ENCODE results near the gene PUS7.
"Not testable (repeated sequence)": the region's sequence is repeated elsewhere in the genome, so short reads cannot be mapped to it uniquely, and the experiment has no call there.

The PUS7 gene

GRCh38 chr7:105497016-105497415 lies 25.1 kb downstream of the PUS7 start:
- no peak for DNase-seq (ENCODE audit: low read depth in 2 of 2, low spot score in 1 of 2)

DNA sequence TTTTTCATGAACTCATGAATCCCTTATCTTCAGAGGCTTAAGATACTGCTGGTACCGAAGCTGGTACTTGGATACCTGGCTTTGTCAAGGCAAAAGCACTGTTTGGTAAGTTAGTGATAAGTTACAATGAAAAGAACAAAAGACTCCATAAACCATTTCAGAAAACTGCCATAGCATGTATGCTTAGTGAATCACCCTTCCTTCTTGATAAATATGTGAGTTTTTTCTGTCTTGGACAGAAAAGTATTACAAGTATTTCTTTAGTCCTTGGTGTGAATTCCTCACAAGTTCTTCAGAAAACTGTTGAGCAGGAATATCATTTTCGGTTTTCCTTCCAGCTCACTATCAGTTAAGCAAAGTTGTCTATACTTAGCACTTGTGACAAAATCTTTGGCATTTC lies 25.6 kb downstream of the PUS7 start:
- no peak for DNase-seq (ENCODE audit: low read depth in 2 of 2, low spot score in 1 of 2)

- DNase-seq (ENCODE audit: low read depth in 2 of 2, low spot score in 1 of 2), result no peak
Measured at GRCh38 chr7:105493923-105494315, 28.2 kb downstream of the PUS7 start.

DNA sequence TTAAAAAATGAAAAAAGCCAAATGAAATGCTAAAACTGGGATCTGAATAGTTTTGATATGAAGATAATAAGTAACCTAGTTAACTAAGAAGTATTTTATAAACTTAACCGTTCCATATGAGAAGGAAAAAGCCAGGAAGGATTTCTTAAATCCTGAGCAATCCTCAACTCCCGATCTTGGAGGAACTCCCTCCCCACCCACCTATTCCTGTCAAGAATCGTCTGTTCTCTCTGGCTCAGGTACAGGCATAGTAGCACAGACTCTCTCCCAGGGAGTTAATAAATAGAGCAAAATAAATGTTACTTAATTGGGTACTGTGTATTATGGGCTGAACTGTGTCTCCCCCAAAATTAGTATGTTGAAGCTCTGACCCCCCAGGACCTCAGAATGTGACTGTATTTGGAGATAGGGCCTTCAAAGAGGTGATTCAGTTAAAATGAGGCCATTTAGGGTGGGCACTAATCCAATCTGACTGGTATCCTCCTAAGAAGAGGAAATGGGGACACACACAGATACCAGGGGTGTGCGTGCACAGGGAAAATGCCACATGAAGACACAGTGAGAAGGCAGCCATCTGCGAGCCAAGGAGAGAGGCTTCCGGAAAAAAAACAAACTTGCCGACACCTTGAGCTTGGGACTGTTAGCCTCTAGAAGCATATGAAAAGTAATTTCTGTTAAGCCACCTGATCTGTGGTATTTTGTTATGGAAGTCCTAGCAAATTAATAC lies 28.7 kb downstream of the PUS7 start:
- DNase-seq (ENCODE audit: low read depth in 2 of 2, low spot score in 1 of 2), result no peak

DNA sequence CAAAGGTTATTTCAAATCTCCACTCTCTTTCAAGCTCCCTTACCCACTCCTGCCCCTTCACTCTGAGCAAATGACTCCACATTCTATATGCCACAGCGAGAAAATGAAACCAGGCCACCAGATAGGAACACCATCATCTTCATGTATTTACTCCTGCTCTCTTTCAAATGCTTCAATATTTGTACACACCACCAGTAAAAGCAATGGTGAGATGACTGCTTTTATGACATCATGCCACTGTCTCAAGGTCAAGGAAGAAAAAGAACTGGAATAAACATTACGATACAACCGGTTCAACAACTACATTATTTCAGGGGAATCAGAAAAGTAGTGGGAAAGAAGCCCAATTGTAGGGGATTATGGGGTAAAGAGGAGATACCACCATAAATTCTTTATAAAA lies 32.7 kb downstream of the PUS7 start:
- DNase-seq (ENCODE audit: low read depth in 2 of 2, low spot score in 1 of 2), result no peak

- DNase-seq (ENCODE audit: low read depth in 2 of 2, low spot score in 1 of 2), result no peak
Measured at GRCh38 chr7:105487579-105488571, 34.2 kb downstream of the PUS7 start.

DNA sequence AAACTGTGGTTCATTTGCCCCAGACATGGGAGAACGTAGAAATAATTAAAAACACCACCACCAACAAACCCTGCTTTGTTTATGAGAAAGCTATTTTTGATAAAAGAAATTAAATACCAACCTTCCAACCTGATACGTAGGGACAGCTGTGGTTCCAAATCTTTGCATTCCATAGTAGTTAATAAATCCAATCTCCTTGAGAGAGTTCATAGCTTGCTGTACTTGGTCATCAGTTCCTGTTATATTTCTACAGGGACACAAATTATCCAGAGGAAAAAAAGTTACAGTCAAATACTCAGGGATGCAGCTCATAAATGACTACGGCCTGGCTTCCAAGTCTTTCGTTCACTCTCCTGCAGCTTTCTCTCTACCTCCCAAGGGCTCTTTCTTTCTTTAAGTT lies 41.1 kb downstream of the PUS7 start:
- DNase-seq (ENCODE audit: low read depth in 2 of 2, low spot score in 1 of 2), result no peak

DNA sequence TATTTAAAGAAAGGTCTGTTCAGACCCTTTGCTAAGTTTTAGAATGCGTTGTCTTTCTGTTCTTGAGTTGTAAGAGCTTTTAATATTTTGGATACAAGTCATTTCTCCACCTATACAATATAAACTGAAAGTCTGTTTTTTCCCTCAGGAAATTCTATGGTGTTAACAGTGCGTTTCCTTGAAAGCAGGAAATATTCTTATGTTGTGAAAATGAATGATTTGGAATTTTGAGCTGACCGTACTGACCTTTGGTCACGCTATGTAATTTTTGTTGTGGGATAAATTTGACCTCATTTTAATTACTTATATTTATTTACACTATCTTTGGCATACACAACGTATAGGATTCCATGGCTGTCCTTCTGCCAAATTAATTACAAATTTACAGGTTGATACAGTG lies 43.5 kb downstream of the PUS7 start:
- DNase-seq (ENCODE audit: low read depth in 2 of 2, low spot score in 1 of 2), result no peak

GRCh38 chr7:105477908-105478307 lies 44.2 kb downstream of the PUS7 start:
- DNase-seq (ENCODE audit: low read depth in 2 of 2, low spot score in 1 of 2), result no peak

DNA sequence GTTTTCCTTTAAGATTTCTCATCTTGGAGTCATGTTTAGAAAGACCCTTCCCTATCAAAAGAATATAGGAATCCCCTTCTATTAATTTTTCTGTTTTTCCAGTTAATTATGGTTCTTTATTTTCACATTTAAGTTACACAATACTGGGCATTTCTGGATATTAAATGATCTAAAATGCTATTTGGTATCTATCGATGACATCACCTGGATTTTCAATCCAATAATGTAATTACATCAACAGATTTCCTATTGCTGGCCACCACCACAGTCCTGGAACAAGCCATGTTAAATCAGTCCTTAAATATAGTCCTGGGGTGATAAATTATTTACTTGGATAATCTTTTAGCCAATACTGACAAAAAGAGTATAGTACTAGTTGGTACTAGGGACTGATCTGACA lies 48.0 kb downstream of the PUS7 start:
- no peak for DNase-seq (ENCODE audit: low read depth in 2 of 2, low spot score in 1 of 2)

DNA sequence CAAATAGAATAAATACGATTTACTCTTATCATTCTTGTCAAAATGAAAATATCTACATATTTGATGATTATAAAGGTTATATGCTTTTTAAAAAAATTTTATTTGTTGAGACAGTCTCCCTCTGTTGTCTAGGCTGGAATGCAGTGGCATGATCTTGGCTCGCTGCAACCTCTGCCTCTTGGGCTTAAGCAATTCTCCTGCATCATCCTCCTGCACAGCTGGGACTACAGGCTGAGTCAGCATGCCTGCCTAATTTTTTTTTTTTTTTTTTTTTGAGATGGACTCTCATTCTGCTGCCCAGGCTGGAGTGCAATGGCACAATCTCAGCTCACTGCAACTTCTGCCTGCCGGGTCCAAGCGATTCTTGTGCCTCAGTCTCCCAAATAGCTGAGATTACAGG lies 48.9 kb downstream of the PUS7 start:
- no peak for DNase-seq (ENCODE audit: low read depth in 2 of 2, low spot score in 1 of 2)

GRCh38 chr7:105470846-105471245 lies 51.2 kb downstream of the PUS7 start:
- no peak for DNase-seq (ENCODE audit: low read depth in 2 of 2, low spot score in 1 of 2)

DNA sequence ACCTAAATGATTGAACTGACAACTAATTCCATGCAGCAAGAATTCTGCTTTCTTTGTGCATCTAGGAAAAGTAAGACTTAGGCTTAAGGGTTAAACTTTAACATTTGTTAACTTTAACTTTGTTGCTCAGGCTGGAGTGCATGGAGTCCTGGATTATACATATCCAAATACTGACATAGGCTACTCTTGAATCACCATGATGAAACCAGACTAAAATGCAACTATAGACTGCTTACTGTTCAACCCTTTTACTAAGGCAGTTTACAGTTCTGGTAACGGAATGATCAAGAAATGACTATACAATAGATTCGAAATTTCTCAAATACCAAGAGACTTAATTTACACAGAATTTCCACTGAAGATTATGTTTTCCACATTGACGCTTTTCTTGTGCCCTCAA lies 52.0 kb downstream of the PUS7 start:
- DNase-seq (ENCODE audit: low read depth in 2 of 2, low spot score in 1 of 2), result no peak

DNA sequence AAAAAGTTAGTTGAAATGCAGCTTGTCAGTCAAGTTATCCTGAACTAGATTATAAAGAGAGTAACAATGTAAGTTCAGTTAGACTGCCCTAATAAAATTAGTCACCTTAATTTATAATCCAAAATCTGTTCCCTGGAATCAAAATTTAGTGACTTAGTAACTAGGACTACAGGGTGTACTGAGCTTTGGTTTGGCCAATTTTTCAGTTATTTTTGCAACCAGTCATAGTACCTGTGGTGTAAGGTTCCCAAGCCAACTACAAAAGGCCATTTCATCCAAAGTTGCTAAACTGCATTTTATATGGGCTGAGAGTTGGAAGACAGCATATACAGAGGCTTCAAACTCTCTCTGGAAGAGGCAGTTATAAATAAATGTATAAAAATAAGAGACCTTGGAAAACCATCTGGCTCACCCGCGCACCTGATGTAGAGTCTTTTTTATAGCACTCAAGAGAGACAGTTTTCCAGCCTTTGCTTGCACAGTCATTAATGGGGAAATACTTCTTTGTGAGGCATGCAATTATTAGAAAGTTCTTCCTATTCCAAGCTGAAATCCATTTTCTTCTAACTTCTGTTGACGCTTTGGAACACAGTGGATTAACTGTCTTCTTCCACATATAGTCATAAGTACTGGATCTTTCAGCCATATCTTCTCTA lies 59.2 kb downstream of the PUS7 start:
- DNase-seq (ENCODE audit: low read depth in 2 of 2, low spot score in 1 of 2), result no peak

GRCh38 chr7:105461518-105461917 lies 60.6 kb downstream of the PUS7 start:
- DNase-seq (ENCODE audit: low read depth in 2 of 2, low spot score in 1 of 2), result no peak

- no peak for DNase-seq (ENCODE audit: low read depth in 2 of 2, low spot score in 1 of 2)
Measured at GRCh38 chr7:105457619-105458225, 64.3 kb downstream of the PUS7 start.

DNA sequence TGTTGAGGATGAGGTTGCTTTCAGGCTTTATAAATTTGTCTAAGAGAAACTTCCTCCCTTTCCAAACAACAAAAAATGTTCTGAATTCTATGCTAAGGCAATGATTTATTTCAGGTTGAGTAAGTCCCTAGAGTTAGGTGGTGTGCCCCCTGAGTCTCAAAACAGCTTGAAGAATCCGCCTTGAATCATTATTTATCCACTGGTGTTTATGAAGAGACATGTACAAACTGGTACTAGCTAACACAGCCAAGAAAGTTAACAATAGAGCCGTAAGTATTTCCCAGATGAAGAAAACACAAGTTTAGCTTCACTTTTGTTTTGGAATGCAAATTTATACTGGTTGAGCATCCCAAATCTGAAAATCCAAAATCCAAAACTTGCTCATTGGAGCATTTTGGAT lies 67.2 kb downstream of the PUS7 start:
- no peak for DNase-seq (ENCODE audit: low read depth in 2 of 2, low spot score in 1 of 2)

DNA sequence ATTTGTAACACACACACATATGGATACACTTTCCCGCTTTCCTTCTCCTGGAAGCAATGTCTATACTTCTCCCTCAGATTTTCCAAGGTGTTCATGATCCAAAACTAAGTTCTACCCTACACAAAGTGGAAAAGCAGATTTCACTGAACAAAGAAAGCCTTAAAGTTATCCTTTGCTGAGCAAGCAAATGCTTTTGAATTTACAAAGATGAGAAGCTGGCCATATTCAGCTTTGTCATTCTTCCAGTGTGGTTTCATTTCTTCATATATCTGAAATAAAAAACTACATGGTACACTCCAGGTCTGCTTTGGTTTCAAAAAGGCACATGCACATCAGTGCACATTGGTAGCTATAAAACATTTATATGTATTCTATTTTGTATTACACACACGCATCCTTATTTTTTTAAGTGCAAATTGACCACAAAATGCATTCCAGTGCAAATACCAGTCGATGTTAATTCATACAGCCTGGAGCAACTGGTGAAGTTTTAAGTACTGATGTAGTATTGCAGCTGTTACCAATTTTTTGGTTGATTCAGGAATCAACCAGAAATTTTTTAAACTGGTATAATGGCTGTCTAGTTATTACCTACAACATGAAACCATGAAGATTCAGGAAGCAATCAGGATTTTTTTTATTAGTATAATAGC lies 67.8 kb downstream of the PUS7 start:
- no peak for DNase-seq (ENCODE audit: low read depth in 2 of 2, low spot score in 1 of 2)

DNA sequence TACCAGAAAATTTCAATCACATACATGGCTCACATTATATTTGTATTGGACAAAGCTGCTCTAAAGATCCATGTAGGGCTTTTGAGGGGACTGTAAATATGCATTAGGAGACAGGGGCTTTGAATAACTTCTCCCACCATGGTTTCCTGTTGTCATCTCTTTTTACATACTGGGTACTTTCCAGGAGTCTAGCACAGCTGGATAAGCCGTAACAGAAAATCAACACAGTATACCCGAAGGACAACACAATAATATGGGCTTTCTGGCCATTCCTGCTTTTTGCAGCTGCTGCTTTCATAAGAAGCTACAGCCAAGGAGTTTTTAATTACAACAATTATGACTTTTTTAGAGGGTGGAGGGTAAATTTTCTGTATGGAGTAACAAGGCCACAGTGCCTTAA lies 70.0 kb downstream of the PUS7 start:
- DNase-seq (ENCODE audit: low read depth in 2 of 2, low spot score in 1 of 2), result no peak

DNA sequence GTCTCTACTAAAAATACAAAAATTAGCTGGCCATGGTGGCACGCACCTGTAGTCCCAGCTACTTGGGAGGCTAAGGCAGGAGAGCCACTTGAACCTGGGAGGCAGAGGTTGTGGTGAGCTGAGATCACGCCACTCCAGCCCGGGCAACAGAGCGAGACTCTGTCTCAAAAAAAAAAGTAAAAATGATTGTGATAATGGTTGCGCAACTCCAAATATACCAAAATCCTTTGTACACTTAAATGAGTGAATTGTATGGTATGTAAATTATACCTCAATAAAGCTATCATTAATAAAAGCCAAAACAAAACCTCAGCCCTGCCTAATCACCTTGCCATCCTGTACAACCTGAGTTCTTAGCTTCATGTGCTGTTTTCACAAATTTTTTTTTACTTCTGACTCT lies 71.2 kb downstream of the PUS7 start:
- DNase-seq (ENCODE audit: low read depth in 2 of 2, low spot score in 1 of 2), result not testable (repeated sequence)

Measured in stimulated activated CD8-positive, alpha-beta memory T cell treated with anti-CD3 and anti-CD28 coated beads, Interleukin-4, amount 100 ng/mL, for 4 hours (primary cell).